ENCODE measurements around the gene TRAP1. TPM values are rescaled to one million over a fixed set of nuclear protein-coding genes. Genes with fewer than 3 reads are reported as not detected.

TRAP1 gene
- total RNA-seq, 1 experiment from 2014 or later = 173 TPM

GRCh38 chr16:3754772-3755171 is 37.4 kb upstream of the TRAP1 start:
- CTCF ChIA-PET = no interaction called here
- TF ChIP-seq CTCF (IDR thresholded peaks at IDR 0.05; ENCODE audit: insufficient read depth in 1 of 2, low read depth in 1 of 2, low read length in 1 of 2, severe bottlenecking in 1 of 2, unreplicated experiment in 1 of 2) = no peak
- Mint-ChIP-seq H3K36me3 (ENCODE audit: insufficient read depth, unreplicated experiment) (peaks cover 58% of the 10 kb centered on the region), H3K4me3 (ENCODE audit: unreplicated experiment) (no peak overlapping the region), H3K4me1 (ENCODE audit: low read depth, unreplicated experiment) (no peaks in the 10 kb centered on the region), H3K27ac (ENCODE audit: unreplicated experiment) (no peak overlapping the region), H3K27me3 (ENCODE audit: insufficient read depth, unreplicated experiment) (no peaks in the 10 kb centered on the region), H3K9me3 (ENCODE audit: unreplicated experiment) (no peaks in the 10 kb centered on the region)
- POLR2A ChIA-PET = no interaction called here
- no peaks in the 10 kb centered on the region for H3K27me3 ChIP-seq (replicated peaks; ENCODE audit: control insufficient read depth, insufficient read depth, low read length)
- intact Hi-C loops (cut with micrococcal nuclease; ENCODE audit: unreplicated experiment) = no loop called here
- H3K4me3 ChIP-seq (ENCODE audit: low read depth, low read length) = no peak overlapping the region
- DNase-seq = no peak
- no peaks in the 10 kb centered on the region; the same call in 1 of the 2 replicates for H3K36me3 ChIP-seq (ENCODE audit: control insufficient read depth, insufficient read depth, low read length)
- no peaks in the 10 kb centered on the region for H3K9me3 ChIP-seq
- no peaks in the 10 kb centered on the region for H3K4me1 ChIP-seq
- BruUV-seq (replicated peaks) = no TSS peak

GRCh38 chr16:3754081-3754703 is 36.9 kb upstream of the TRAP1 start:
- no peak for DNase-seq
- ChIA-PET POLR2A (no interaction called here), CTCF (no interaction called here)
- Mint-ChIP-seq H3K27ac (ENCODE audit: unreplicated experiment) (no peak overlapping the region), H3K36me3 (ENCODE audit: insufficient read depth, unreplicated experiment) (peaks cover 55% of the 10 kb centered on the region), H3K4me1 (ENCODE audit: low read depth, unreplicated experiment) (no peaks in the 10 kb centered on the region), H3K27me3 (ENCODE audit: insufficient read depth, unreplicated experiment) (no peaks in the 10 kb centered on the region), H3K9me3 (ENCODE audit: unreplicated experiment) (no peaks in the 10 kb centered on the region), H3K4me3 (ENCODE audit: unreplicated experiment) (no peak overlapping the region)
- Histone ChIP-seq H3K4me1 (no peaks in the 10 kb centered on the region), H3K4me3 (ENCODE audit: low read depth, low read length) (no peak overlapping the region), H3K36me3 (ENCODE audit: control insufficient read depth, insufficient read depth, low read length) (no peaks in the 10 kb centered on the region; the same call in 1 of the 2 replicates), H3K27me3 (replicated peaks; ENCODE audit: control insufficient read depth, insufficient read depth, low read length) (no peaks in the 10 kb centered on the region), H3K9me3 (no peaks in the 10 kb centered on the region)
- intact Hi-C loops (cut with micrococcal nuclease; ENCODE audit: unreplicated experiment) = no loop called here
- TF ChIP-seq CTCF (IDR thresholded peaks at IDR 0.05; ENCODE audit: insufficient read depth in 1 of 2, low read depth in 1 of 2, low read length in 1 of 2, severe bottlenecking in 1 of 2, unreplicated experiment in 1 of 2) = no peak
- BruUV-seq (replicated peaks) = no TSS peak

- DNase-seq = no peak
- H3K9me3 ChIP-seq = no peaks in the 10 kb centered on the region
- POLR2A ChIA-PET = no interaction called here
- peaks cover 57% of the 10 kb centered on the region for H3K36me3 Mint-ChIP-seq (ENCODE audit: insufficient read depth, unreplicated experiment)
- no peak for TF ChIP-seq CTCF (IDR thresholded peaks at IDR 0.05; ENCODE audit: insufficient read depth in 1 of 2, low read depth in 1 of 2, low read length in 1 of 2, severe bottlenecking in 1 of 2, unreplicated experiment in 1 of 2)
- H3K27me3 ChIP-seq (replicated peaks; ENCODE audit: control insufficient read depth, insufficient read depth, low read length) = no peaks in the 10 kb centered on the region
- no TSS peak for BruUV-seq (replicated peaks)
- no peaks in the 10 kb centered on the region for H3K9me3 Mint-ChIP-seq (ENCODE audit: unreplicated experiment)
- H3K4me3 Mint-ChIP-seq (ENCODE audit: unreplicated experiment) = no peak overlapping the region
- H3K4me3 ChIP-seq (ENCODE audit: low read depth, low read length) = no peak overlapping the region
- no peaks in the 10 kb centered on the region for H3K4me1 ChIP-seq
- CTCF ChIA-PET = no interaction called here
- no peaks in the 10 kb centered on the region for H3K27me3 Mint-ChIP-seq (ENCODE audit: insufficient read depth, unreplicated experiment)
- intact Hi-C loops (cut with micrococcal nuclease; ENCODE audit: unreplicated experiment) = no loop called here
- no peaks in the 10 kb centered on the region; the same call in 1 of the 2 replicates for H3K36me3 ChIP-seq (ENCODE audit: control insufficient read depth, insufficient read depth, low read length)
- H3K4me1 Mint-ChIP-seq (ENCODE audit: low read depth, unreplicated experiment) = no peaks in the 10 kb centered on the region
- H3K27ac Mint-ChIP-seq (ENCODE audit: unreplicated experiment) = no peak overlapping the region
These were observed 35.7 kb upstream of the TRAP1 start for GRCh38 chr16:3752984-3753383.
